ENCODE measurements around the gene UBE2J2.

GRCh38 chr1:1302006-1302430, 28.4 kb upstream of the UBE2J2 start:
- TF ChIP-seq CTCF (IDR thresholded peaks at IDR 0.05; ENCODE audit: control extremely low read depth in 1 of 3, insufficient read depth in 1 of 3, low read depth in 1 of 3, low read length in 3 of 3) (peak in 2 of 3 experiments; percentile 78 to 79; a peak in 3 of 4 replicates), GABPA (IDR thresholded peaks at IDR 0.05; ENCODE audit: borderline replicate concordance, insufficient read depth, low read length) (peak; percentile 73; the same call in 1 of the 2 replicates), EZH2 (IDR thresholded peaks at IDR 0.05; ENCODE audit: low read depth, low read length, severe bottlenecking) (no peak), SP2 (IDR thresholded peaks at IDR 0.05; ENCODE audit: low read length) (no peak), POLR2AphosphoS5 (IDR thresholded peaks at IDR 0.05; ENCODE audit: low read depth, low read length) (no peak), MAFK (IDR thresholded peaks at IDR 0.05; ENCODE audit: low read depth, low read length) (no peak), POLR2A (IDR thresholded peaks at IDR 0.05; ENCODE audit: control extremely low read depth in 1 of 2, low read depth in 2 of 2, low read length in 2 of 2) (no peak), NRF1 (IDR thresholded peaks at IDR 0.05; ENCODE audit: low read depth, low read length) (no peak), JUN (IDR thresholded peaks at IDR 0.05; ENCODE audit: low read depth, low read length) (no peak), EGR1 (IDR thresholded peaks at IDR 0.05; ENCODE audit: borderline replicate concordance, low read depth, low read length) (no peak), EP300 (IDR thresholded peaks at IDR 0.05; ENCODE audit: borderline replicate concordance in 1 of 2, low read depth in 2 of 2, low read length in 2 of 2) (no peak), TAF1 (IDR thresholded peaks at IDR 0.05; ENCODE audit: low read depth, low read length) (no peak), YY1 (IDR thresholded peaks at IDR 0.05; ENCODE audit: low read depth, low read length) (0 out of 2 replicates have a peak, but pooled peaks have one; percentile 39), RAD21 (IDR thresholded peaks at IDR 0.05 in 1 of 2, conservative IDR thresholded peaks at IDR 0.05 in 1 of 2; ENCODE audit: low read depth in 2 of 2, low read length in 2 of 2) (peak; percentile 20 to 35; a peak in 1 of 4 replicates)

All from H1 (cell line).